Tibial nerve (tissue), 3 donors: ENCODE data around the gene SEZ6.

ENCODE experiments used
- POLR2A ChIP-seq, 2 donors: fragments of 450-650 bp; IDR thresholded peaks; one replicate each; pipeline ENCODE4 v1.6.1; 2017; ENCODE audit warnings: antibody characterized with exemption in 2 of 2, mild to moderate bottlenecking in 2 of 2, moderate library complexity in 2 of 2
- TF ChIP-seq, protein P1 (sequence below), 5 experiments: fragments of 200-600 bp in 3 of 5; fragments of 450-650 bp in 2 of 5; sonication (generic) in 3 of 5; IDR thresholded peaks; one replicate each; pipeline ENCODE4 v1.5.1; 2016 to 2019; ENCODE audit warnings: antibody characterized with exemption in 5 of 5, mild to moderate bottlenecking in 3 of 5, moderate library complexity in 2 of 5

DNA sequence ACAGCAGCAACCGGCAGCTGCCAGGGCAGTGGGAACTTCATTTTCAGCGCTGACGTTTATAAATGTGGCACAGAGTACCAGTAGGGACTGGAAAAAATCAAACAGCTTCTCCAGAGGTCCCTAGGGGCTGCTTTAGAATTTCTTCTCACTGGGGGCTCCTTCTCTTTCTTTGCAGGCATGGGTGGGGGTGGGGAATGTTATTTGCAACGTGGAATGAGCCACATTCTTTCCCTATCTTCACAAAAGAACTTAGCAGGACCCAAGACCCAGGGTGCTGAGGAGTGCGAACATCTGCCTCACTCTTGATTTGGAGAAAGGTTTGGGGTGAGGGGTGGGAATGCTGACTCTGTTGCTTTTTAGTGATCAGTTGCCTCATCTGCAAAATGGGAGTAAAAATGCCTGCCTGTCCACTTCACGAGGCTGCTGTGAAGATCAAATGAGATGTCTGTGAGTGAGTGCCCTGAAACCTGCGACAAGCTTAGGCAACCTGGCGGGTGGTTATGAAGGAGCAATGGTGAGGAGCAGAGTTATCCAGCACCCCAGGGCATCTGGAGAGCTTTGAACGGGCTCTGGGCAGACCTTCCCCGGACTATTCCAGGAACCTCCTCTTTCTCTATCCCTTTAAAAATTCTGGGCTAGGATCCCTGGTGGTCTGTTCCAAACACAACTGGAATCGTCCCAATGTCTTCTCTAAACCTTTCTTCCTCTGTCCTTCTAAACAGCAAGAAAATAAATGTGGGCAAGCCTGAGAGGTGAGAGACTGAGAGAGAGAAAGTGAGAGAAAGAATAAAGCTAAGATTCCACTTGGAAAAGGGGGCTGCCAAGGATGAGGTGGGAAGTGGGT is 26.4 kb upstream of the SEZ6 start:
- TF ChIP-seq POLR2A (IDR thresholded peaks at IDR 0.05): no peak
- TF ChIP-seq, protein P1, sequence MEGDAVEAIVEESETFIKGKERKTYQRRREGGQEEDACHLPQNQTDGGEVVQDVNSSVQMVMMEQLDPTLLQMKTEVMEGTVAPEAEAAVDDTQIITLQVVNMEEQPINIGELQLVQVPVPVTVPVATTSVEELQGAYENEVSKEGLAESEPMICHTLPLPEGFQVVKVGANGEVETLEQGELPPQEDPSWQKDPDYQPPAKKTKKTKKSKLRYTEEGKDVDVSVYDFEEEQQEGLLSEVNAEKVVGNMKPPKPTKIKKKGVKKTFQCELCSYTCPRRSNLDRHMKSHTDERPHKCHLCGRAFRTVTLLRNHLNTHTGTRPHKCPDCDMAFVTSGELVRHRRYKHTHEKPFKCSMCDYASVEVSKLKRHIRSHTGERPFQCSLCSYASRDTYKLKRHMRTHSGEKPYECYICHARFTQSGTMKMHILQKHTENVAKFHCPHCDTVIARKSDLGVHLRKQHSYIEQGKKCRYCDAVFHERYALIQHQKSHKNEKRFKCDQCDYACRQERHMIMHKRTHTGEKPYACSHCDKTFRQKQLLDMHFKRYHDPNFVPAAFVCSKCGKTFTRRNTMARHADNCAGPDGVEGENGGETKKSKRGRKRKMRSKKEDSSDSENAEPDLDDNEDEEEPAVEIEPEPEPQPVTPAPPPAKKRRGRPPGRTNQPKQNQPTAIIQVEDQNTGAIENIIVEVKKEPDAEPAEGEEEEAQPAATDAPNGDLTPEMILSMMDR (IDR thresholded peaks at IDR 0.05): no peak
